Middle frontal gyrus (tissue), 1 donor: ENCODE data around the gene CLECL1.
"Not testable (repeated sequence)": the region's sequence is repeated elsewhere in the genome, so short reads cannot be mapped to it uniquely, and the experiment has no call there.

Source experiments
- DNase-seq: peaks from one replicate; pipeline ENCODE4 v3.0.0-alpha.2; 2015; ENCODE audit warnings: low spot score; ENCODE audit errors: extremely low spot score

The CLECL1 gene

GRCh38 chr12:9721394-9722092 is 11.4 kb downstream of the CLECL1 start:
- DNase-seq: no peak

GRCh38 chr12:9719790-9720189 is 13.1 kb downstream of the CLECL1 start:
- peak; percentile 11 for DNase-seq

DNA sequence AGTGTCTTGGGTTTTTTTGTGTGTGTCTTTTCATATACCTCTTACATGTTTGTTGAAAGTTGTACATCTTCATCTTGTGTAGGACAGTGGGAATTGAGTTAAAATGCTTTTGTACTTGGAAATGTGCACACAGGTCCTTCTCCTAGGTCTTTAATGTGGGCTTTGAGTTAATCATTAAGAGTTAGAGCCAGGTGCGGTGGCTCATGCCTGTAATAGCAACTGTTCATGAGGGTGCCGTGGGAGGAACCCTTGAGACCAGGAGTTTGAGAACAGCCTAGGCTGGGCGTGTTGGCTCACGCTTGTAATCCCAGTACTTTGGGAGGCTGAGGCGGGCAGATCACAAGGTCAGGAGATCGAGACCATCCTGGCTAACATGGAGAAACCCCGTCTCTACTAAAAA is 13.9 kb downstream of the CLECL1 start:
- DNase-seq: no peak

DNA sequence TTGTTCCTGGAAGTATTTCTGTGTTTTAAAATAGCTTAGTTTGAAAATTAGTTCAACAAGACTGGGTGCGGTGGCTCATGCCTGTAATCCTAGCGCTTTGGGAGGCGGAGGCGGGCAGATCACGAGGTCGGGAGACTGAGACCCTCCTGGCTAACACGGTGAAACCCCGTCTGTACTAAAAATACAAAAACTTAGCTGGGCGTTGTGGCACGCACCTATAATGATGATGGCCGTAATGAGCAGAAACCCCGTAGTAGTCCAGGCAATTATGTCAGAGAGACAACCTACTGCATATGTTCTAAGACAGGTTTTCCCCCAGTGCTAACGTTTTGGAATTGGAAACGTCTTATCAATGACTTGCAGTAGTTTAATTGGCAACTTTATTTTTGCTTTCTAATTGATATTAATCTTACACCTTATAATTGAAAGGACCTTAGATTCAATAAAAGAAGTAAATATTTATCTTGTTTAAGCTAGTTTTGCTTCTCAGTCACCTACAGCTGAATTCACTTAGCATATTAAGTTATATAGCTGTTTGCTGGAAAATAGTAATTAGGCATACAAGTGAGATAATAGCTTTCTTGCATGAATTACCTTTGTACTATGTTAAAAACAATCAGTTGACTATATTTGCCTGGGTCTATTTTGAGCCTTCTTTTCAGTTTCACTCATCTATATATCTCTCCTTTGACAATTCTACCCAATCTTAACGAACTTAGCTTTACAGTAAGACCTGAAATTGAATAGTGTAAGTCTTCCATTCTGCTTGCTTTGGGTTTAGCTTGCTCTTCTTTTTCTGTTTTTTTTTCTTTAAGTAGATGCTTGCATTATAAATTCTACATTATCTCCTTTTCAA is 15.6 kb downstream of the CLECL1 start:
- no peak for DNase-seq

DNA sequence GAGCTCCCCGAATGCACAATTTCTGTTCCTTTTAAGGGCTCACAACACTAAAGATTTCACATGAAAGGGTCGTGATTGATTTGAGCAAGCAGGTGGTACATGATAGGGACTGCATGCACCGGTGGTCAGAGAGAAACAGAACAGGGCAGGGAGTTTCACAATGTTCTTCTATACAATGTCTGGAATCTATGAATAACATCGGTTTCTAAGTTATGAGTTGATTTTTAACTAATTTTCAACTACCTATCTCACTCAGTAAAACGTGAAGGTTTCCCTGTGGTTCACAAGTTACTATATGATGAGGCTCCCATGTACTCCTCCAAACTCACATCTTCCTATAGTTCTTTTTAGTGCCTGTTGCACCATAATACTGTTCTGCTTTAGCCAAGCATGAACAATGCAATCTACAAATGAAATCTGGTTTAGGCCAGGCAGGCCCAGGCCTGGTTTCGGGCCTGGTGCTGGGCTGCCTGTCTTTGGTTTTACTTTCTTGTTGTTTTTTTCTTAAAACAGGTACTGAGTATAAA is 19.8 kb downstream of the CLECL1 start:
- not testable (repeated sequence) for DNase-seq

DNA sequence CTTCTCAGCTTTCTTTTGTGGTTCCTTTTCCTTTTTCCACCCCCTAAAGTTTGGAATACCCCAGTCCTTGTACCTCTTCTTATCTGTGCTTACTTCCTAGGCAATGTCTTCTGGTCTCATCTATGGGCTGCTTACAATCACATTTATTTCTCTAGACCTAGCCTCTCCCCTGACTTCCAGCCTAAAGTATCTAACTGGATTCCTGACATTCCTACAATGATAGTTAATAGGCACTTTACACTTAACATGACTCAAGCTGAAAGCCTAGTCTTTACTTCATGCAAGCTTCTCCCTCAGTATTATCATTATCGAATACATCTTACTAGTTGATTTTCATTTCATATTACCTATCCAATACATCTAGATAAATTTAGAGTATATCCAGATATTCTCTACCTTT is 21.2 kb downstream of the CLECL1 start:
- DNase-seq: no peak

DNA sequence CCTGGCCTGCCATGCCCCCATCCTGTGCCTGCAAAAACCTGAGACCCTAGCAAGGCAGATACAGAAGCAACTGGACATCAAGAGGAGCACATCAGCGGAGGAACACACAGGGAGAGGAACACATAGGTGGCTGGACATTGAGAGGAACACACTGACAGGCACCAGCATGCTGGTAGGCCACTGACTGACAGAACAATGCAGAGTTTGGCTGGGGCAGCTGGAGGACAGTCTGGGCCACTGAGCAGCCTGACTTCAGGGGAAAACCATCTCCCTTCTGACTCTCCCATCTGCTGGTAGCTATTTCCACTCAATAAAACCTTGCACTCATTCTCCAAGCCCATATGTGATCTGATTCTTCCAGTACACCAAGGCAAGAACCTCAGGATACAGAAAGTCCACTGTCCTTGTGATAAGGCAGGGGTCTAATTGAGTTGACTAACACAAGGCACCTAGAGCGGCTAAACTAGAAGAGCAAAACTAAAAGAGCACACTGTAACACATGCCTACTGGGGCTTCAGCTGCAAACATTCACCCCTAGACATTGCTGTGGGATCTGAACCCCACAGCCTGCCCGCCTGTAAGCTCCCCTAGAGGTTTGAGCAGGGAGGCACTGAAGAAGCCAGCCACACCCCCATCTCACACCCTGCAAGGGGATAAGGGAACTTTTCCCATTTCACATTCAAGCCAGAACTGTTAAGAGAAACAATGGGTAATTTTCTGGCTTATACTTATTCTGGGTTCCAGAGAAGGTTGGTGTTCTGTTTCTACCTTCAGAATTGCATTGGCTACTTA is 22.1 kb downstream of the CLECL1 start:
- DNase-seq: no peak

DNA sequence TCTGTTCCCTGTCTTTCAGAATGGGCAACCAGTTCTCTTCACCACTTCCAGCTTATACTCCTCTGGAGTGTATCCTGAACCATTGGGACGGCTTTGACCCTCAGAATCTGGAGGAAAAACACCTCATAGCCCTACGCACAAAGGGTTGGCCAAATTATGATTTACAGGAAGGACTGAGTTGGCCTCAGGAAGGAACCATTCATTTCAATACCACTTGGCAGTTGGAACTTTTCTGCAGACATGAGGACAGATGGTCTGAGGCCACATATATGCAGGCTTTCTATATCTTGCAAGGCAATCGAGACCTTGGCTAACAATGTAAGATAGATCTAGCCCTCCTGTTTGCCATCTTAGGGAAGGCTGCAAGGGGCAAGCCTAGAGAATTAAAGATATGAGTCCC is 24.0 kb downstream of the CLECL1 start:
- no peak for DNase-seq

GRCh38 chr12:9707864-9708808 is 24.8 kb downstream of the CLECL1 start:
- DNase-seq: no peak

DNA sequence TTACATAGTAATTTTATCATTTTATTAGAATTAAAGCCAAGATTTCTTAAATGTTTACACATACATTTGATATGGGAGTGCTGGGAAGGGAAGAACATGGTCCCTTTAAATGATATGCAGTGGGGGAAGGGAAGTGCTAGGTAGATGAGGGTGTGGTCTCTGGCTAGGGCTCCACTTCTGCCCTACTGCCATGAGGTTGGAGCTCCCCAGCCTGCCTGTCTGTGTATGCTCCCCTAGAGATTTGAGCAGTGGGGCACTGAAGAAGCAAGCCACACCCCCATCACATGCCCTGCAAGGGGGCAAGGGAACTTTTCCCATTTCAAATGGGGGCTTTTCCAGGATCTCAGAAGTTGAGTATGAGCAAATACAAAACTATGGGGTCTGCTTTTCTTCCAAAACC is 25.5 kb downstream of the CLECL1 start:
- DNase-seq: no peak

- no peak for DNase-seq
Observed at GRCh38 chr12:9706086-9706685, 26.7 kb downstream of the CLECL1 start.

DNA sequence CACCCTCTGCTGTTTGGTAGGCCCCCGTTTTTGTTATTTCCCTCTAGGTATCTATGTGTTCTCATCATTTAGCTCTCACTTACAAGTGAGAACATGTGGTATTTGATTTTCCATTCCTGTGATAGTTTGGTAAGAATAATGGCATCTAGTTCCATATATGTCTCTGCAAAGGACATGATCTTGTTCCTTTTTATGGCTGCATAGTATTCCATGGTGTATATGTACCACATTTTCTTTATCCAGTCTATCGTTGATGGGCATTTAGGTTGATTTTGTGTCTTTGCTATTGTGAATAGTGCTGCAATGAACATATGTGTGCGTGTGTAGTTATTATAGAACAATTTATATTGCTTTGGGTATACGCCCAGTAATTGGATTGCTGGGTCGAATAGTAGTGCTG is 28.3 kb downstream of the CLECL1 start:
- DNase-seq: not testable (repeated sequence)

DNA sequence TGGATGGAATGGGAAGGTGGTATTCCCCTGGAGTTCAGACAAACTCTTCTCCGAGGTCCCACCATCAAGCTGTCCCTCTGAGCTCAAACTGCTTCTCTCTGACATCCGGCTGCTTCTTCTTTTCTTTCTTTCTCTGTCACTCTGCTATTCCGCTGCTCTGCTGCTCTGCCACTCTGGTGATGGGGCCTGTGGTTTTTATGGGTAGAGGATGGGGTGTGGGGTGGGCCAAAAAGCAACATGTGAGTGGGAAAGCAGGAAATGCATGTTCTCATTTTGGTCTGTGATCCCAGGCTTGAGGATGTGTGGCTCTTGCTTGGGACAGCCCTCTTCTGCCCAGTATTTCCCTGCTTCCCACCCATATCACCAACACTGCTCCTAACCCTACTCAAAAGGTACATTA is 30.6 kb downstream of the CLECL1 start:
- no peak for DNase-seq

DNA sequence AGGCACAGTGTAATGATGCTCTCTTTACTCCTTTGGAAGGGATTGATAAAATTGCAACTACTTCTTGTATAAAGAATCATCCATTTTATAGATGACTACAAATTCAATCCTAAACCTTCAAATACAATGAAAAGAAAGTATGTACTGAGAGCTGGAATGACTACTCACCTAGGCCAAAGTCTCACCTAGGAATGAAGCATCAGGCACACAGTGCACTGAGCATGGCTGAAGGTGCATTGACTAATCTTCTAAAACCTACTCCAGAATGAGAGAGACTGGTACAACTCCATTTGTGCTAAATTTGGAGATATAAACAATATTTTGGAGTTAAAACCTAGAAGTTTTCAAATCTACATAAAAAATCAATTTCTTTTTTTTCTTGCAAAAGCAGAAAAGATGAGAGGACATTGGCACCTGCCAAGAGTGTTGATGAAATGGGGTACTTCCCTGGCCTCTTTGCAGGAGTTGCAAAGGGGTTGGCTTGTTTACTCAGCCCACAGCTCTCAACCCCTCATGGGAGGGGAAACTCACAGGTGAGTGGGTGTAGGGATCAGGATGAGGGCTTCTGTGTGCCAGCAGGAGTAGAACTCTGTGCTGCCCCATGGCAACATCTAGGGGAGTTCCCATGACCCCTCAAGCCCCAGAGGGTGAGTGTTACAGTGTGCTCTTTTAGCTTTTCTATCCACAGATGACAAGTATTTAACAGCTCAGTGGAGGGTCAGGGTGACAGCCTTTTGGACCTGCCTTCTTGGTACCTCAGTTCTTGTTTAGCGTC is 31.3 kb downstream of the CLECL1 start:
- no peak for DNase-seq

GRCh38 chr12:9700606-9700956 is 32.3 kb downstream of the CLECL1 start:
- DNase-seq: no peak

- DNase-seq: no peak
Observed at GRCh38 chr12:9699898-9700605, 32.8 kb downstream of the CLECL1 start.

DNA sequence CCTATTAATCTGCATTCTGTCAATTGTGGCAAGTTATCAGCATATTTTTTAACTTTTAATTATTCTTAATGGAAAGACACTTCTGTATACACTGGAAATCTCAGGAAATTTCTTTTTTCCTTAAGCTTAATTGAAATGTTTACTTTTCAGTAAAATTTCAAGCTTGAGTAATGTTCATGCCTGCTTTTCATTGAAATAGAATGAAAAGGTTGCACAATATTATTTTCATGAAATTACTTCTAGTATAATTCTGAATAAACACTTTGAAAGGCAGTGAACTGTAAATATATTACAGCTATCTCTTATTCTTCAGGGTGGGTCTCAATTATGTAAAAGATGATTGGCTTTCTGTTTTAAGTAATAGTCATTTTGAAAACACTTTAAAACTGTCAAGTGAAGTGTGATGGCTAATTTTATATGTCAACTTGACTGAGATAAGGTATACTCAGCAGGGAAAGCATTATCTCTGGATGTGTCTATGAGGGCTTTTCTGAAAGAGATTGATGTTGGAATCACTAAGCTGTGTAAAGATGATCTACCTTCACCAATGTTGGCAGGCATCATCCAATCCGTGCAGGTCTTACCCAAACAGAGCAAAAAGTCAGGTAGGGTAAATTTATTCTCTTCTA is 33.5 kb downstream of the CLECL1 start:
- DNase-seq: no peak

DNA sequence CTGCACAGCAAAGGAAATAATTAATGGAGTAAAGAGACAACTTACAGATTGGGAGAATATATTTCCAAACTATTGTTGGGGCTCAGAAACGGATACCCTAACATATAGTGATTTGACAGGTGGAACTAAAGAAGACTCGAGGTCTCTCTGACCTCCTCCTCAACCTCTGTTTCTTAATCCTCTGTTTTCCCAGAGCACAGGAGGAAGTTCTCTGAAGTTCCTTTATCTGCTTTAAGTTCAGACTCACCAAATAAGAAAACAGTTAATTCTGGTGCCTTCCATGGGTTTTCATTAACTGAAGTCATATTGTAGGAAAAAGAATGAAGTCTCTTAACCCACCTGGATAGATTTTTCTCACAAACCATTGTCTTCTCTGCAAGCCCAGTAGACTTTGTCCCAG is 34.2 kb downstream of the CLECL1 start:
- no peak for DNase-seq
